Ishikawa (cell line): ENCODE measurements around the gene LZIC.

ENCODE experiments used
- CREB1 ChIP-seq: IDR thresholded peaks from 2 replicates; pipeline ENCODE4 v1.6.1; 2012; ENCODE audit warnings: low read depth
- EP300 ChIP-seq: IDR thresholded peaks from 2 replicates; pipeline ENCODE4 v1.6.1; 2012; ENCODE audit warnings: borderline replicate concordance
- REST ChIP-seq: IDR thresholded peaks from 2 replicates; pipeline ENCODE4 v1.6.1; 2012; ENCODE audit warnings: low read depth, mild to moderate bottlenecking

Gene LZIC

GRCh38 chr1:9881838-9882249 lies 61.3 kb downstream of the LZIC start:
- TF ChIP-seq EP300 (no peak), REST (no peak), CREB1 (no peak)
